Activated naive CD4-positive, alpha-beta T cell (primary cell): ENCODE results near the gene TMED10.

ENCODE experiments used
- DNase-seq, 4 experiments: peaks; one replicate each; lab custom pipeline; 2025; lab: John Stamatoyannopoulos, UW

Gene TMED10

DNA sequence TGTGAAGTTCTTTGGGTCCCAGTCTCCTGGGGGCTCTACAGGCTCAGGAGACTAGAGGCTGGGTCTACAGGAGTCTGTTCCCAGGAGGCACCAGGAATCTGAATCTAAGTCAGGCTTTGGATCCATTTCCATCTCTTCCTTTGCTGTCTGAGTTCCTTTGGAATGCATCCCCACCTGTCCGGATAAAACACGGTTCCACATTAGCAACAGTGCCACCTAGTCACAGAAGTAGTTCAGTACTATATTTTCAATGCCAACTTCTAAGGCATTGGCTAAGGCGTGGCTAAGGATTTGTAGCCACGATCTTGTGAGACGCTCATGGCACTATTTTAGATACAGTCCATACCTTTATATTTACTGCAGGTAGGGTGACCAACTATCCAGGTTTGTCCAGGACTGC, 91.9 kb downstream of the TMED10 start:
- no peak for DNase-seq

DNA sequence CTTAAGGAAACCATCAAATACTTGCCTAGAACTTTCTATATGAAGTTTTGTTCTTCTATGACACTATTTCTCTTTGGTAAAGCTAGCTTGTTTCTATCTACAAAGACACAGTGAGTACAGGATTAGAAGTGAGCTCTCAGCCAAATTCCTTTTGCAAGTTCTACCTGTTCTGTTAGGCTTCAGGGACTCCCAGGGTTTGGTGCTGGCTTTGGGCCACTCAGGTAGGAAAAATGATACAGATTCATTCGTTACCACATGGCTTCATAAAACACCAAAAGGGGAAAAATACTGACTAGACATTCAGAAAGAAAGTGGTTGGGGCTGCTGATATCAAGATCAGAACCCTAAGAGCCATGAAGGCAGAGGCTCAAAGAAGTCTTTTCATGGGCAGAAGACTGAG, 93.1 kb downstream of the TMED10 start:
- no peak for DNase-seq

DNA sequence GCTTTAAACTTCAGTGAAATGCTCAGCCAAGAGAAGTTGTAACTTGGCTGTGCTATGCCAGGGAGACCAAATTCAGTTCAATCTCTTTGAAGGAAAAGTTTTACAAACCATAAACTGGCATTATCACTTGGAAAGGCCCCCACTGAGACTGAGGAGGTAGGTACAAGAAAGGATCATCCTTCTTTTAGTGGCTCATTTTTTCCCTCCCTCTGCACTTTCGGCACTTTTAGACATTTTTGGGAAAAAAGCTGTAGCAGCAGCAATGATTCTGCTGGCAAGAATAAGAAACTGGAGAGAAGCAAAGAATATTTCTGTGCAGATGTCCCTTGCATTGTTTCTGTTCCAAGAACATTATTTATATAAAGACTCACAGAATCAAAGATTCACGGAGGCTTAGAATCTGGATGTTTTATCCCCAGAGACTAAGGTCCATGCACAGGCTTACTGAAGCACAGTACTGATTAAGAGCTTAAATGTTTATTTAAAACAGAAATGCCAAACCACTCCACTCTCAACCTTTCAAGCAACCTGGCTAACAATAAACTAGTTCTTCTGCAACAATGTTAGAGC, 94.7 kb downstream of the TMED10 start:
- DNase-seq: no peak
